HG03108 (cell line): Measurements from ENCODE around the gene KIZ.

Source experiments
- ATAC-seq: cut with Tn5 transposase; IDR thresholded peaks from one replicate; pipeline ENCODE4 v1.9.1; 2021; ENCODE audit warnings: moderate library complexity; ENCODE audit not compliant: unreplicated experiment

KIZ gene

GRCh38 chr20:21104921-21105320 lies 21.0 kb upstream of the KIZ start:
- ATAC-seq: no peak

GRCh38 chr20:21105429-21106170 lies 20.3 kb upstream of the KIZ start:
- no peak for ATAC-seq

GRCh38 chr20:21106171-21107017 lies 19.5 kb upstream of the KIZ start, which contains the start of gene LINC00237:
TSS of gene LINC00237 (minus strand) at chr20:21106358.
- ATAC-seq: no peak

- no peak for ATAC-seq
Observed at GRCh38 chr20:21109144-21109543, 16.7 kb upstream of the KIZ start.

GRCh38 chr20:21110811-21111210 lies 15.1 kb upstream of the KIZ start:
- ATAC-seq: no peak

GRCh38 chr20:21111416-21111815 lies 14.5 kb upstream of the KIZ start:
- no peak for ATAC-seq

GRCh38 chr20:21113697-21114096 lies 12.2 kb upstream of the KIZ start:
- no peak for ATAC-seq

GRCh38 chr20:21114584-21114983 lies 11.3 kb upstream of the KIZ start:
- no peak for ATAC-seq

- no peak for ATAC-seq
Observed at GRCh38 chr20:21117521-21117920, 8.4 kb upstream of the KIZ start.

- ATAC-seq: no peak
Observed at GRCh38 chr20:21118138-21118537, 7.7 kb upstream of the KIZ start.

GRCh38 chr20:21118782-21119181 lies 7.1 kb upstream of the KIZ start:
- ATAC-seq: no peak

GRCh38 chr20:21124190-21124589 lies 1.7 kb upstream of the KIZ start:
- ATAC-seq: no peak

GRCh38 chr20:21125072-21125848 lies 622 bp upstream of the KIZ start:
- ATAC-seq: peak; percentile 13

GRCh38 chr20:21126581-21126870 lies 644 bp downstream of the KIZ start:
- no peak for ATAC-seq

GRCh38 chr20:21127201-21127981 lies 1.5 kb downstream of the KIZ start:
- ATAC-seq: no peak

GRCh38 chr20:21129861-21130260 lies 4.0 kb downstream of the KIZ start:
- no peak for ATAC-seq

GRCh38 chr20:21133404-21133803 lies 7.5 kb downstream of the KIZ start:
- no peak for ATAC-seq

GRCh38 chr20:21133917-21134622 lies 8.2 kb downstream of the KIZ start:
- ATAC-seq: no peak

GRCh38 chr20:21134883-21135493 lies 9.1 kb downstream of the KIZ start:
- no peak for ATAC-seq
